Subcutaneous adipose tissue (tissue), 4 donors: Measurements from ENCODE around the gene LRRFIP1. TPM values are rescaled to one million over a fixed set of nuclear protein-coding genes. Genes with fewer than 3 reads are reported as not detected.

Experiments used
- total RNA-seq, 4 donors: library from RNA; depleted of rRNA; stranded (reverse); fragments of >200 nt; gene quantifications; one replicate each; pipeline ENCODE4 v1.1.0, GENCODE V29; 2016
- TF ChIP-seq, protein P1 (sequence below): fragments of 450-650 bp; IDR thresholded peaks from one replicate; pipeline ENCODE4 v1.5.1; 2016; ENCODE audit warnings: low read depth, mild to moderate bottlenecking, control low read depth, antibody characterized with exemption, moderate library complexity

Gene LRRFIP1
- total RNA-seq, 4 donors from 2014 or later = 85.4 to 130 (median 99.6) TPM

DNA sequence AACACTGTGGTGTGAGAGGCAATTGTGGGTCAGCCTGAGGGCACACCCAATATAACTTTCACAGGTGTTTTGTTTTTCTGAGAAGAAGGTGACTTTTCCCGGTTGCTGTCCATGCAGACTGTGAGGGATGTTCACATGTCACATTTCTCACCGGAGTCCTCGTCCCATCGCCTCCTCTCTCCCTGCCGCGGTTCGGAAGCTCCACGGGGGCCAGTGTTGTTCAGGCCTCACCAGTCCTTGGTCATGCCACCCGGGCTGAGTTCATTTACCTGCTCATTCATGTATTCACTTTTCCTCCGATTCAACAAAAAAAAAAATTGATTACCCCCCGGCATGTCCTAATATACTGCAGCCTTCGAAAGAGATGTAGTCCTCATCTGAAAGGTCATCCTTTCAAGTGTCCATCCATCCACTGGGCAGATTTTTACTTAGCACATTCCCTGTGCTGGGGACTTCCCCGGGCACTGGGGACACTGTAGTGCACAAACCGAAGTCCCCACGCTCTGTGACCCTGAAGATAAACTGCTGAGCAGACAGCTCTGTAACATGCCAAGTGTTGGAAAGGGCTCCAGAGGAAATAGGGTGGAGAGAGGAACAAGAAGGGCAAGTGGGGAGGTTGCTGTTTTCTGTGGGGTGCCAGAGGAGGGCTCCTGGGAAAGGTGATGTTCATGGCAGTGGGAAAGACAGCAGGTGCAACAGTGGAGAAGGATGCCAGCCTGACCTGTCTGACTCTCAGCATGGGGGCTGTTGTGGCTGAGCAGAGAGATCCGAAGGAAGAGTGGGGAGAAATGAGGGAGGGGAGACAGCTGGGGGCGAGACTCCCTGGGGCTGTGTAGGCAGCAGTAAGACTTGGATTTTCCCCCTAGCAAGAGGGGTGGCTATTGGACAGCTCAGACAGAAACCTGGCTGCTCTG lies 22.4 kb downstream of the LRRFIP1 start:
- TF ChIP-seq, protein P1, sequence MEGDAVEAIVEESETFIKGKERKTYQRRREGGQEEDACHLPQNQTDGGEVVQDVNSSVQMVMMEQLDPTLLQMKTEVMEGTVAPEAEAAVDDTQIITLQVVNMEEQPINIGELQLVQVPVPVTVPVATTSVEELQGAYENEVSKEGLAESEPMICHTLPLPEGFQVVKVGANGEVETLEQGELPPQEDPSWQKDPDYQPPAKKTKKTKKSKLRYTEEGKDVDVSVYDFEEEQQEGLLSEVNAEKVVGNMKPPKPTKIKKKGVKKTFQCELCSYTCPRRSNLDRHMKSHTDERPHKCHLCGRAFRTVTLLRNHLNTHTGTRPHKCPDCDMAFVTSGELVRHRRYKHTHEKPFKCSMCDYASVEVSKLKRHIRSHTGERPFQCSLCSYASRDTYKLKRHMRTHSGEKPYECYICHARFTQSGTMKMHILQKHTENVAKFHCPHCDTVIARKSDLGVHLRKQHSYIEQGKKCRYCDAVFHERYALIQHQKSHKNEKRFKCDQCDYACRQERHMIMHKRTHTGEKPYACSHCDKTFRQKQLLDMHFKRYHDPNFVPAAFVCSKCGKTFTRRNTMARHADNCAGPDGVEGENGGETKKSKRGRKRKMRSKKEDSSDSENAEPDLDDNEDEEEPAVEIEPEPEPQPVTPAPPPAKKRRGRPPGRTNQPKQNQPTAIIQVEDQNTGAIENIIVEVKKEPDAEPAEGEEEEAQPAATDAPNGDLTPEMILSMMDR = no peak

DNA sequence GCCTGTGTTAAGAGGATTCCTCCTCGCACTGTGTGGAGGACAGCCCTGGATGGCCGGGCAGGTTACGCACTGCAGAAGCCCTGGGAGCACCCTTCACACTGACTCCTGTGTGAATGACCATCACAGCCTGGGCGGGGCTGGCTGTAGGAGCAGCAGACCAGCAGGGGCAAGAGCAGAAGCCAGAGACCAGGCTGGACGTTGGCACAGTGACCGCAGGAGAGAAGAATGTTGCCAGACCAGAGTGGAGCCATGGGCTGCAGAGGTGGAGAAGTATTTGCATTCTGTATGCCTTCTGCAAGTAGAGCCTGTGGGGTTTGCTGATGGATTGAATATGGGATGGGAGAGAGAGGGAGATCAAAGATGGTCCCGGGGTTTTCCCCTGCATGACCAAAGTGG lies 23.1 kb downstream of the LRRFIP1 start:
- TF ChIP-seq, protein P1 = no peak

DNA sequence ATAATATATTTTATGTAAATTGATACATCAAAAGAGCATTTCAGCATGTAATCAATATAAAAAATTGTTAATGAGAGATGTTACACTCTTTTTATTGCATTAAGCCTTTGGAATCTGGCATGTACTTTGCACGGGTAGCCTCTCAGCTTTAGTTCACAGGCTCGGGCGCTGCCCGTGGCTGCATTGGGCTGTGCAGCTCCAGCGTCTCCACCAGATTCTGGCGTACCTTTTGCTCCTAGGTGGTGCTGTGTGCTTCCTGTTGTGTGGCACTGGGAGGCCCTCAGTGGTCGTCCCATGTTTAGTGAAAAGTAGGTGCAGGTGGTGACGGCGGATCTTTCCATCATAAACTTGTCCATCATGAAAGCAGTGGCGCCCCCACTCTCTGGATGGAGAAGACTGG lies 24.4 kb downstream of the LRRFIP1 start:
- TF ChIP-seq, protein P1 = no peak

DNA sequence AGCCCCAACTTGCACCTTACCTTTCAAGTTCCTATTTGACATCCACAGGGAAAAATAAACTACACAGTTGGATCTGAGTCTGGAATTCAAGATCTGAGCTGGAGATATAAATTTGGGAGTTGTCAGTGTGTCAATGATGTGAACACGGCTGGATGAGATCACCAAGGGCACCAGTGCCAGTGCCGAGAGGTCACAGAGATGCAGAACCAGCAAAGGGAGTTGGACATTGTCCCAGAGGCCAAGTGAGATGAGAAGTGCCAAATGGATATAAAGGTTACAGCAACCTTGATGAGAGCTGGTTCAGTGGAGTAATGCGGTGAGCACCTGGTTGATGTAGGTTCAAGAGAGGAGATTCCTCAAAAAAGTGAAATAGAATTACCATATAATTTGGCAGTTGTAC lies 24.8 kb downstream of the LRRFIP1 start:
- TF ChIP-seq, protein P1 = no peak

DNA sequence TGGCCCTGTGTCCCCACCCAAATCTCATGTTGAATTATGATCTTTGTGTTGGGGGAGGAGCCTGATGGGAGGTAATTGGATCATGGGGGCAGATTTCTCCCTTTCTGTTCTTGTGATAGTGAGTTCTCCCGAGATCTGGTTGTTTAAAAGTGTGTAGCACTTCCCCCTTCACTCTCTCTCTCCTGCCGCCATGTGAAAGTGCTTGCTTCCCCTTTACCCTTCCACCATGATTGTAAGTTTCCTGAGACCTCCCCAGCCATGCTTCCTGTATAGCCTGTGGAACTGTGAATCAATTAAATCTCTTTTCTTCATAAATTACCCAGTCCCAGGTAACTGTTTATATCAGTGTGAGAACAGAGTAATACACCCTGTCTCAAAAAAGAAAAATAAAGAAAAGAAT lies 25.5 kb downstream of the LRRFIP1 start:
- TF ChIP-seq, protein P1 = no peak

DNA sequence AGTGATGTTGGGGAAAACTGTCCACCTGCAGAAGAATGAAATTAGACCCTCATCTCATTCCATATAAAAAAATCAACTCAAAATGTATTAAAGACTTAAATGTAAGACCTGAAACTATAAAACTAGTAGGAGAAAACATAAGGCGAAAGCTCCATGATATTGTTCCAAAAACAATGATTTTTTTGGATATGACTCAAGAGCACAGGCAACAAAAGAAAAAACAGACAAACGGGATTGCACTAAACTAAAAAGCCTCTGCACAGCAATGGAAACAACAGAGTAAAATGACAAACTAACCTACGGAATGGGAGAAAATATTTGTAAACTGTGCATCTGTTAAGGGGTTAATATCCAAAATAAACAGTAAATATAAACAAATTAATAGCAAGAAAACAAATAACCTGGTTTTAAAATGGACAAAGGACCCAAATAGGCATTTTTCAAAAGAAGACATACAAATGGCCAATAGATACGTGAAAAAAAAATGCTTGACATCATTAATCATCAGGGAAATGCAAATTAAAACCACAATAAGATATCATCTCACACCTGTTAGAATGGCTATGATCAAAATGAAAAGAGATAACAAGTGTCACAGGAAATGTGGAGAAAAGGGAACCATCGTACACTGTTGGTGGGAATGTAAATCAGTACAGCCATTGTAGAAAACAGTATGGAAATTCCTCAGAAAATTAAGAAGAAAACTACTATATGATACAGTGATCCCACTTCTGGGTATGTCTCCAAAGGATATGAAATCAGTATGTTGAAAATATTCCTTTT lies 26.6 kb downstream of the LRRFIP1 start:
- TF ChIP-seq, protein P1 = no peak

DNA sequence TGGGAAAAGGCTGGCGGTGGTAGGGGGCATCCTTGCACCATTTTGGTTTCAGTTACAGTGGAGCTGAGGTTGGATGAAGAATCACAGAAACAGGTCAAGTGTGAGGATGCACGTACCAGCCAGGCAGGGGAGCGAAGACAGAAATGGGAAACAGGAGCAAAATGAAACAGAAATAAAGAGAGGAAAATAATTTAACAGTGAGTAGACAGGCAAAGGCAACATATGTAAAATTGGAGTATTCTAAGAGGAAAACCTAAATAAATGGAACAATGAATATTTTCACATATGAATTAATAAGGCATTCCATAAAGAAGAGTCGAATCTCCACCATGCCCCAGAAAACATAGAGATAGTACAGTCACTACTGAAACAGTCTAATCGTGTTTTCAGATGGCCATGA lies 29.7 kb downstream of the LRRFIP1 start:
- TF ChIP-seq, protein P1 = no peak
